HL-60/S4 (cell line): ENCODE measurements around the gene SLC9C1.

Source experiments
- in situ Hi-C: fragments of 300-500 bp; cut with MboI; formaldehyde crosslinking; loops from 2 replicates; pipeline ENCODE4 v1.14.3; 2022; ENCODE audit warnings: low sequenced_read_pairs

SLC9C1 gene

DNA sequence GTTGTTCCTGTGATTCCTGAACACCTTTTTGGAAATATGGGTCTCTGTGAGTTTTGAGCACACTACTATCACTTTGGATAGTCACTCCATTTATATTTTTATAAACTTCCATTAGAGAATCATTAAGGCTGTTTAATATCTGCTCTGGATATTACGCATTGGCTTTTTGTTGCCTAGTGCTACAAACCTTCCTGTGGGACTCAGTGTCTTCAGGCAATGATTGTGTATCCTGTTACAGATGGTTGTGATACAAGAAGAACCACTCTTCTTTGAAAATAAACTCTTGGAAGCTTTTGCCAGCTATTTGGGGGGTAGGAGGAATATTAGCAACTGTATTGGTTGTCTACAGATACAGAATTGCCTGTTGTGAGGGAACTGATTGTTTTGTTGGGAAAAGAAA lies 176.6 kb downstream of the SLC9C1 start:
- in situ Hi-C loops, result loop anchor here (25.0 kb wide), 1 partner anchor 170 kb away; the partner anchor contains the start of gene SLC9C1

DNA sequence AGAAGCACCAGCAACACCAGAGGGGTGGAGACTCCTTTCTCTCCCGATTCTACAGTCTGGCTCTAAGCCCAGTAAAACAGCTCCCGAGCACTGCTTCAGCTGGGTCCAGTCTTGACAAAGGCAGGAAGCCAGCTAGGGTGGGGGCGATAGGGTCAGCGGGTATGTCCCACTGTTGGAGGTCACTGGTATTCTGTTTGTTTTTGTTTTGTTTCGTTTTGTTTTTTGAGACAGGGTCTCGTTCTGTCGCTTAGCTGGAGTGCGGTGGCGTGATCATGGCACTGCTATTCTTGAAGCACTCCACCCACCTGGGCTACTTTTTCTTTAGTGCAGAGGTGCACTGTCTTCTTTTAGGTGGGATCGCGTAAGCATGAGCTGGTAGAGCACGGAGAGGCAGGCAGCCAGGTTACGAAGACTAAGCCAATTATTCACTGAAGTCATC lies 177.2 kb downstream of the SLC9C1 start:
- in situ Hi-C loops, result loop anchor here (25.0 kb wide), 1 partner anchor 171 kb away; the partner anchor contains the start of gene SLC9C1

DNA sequence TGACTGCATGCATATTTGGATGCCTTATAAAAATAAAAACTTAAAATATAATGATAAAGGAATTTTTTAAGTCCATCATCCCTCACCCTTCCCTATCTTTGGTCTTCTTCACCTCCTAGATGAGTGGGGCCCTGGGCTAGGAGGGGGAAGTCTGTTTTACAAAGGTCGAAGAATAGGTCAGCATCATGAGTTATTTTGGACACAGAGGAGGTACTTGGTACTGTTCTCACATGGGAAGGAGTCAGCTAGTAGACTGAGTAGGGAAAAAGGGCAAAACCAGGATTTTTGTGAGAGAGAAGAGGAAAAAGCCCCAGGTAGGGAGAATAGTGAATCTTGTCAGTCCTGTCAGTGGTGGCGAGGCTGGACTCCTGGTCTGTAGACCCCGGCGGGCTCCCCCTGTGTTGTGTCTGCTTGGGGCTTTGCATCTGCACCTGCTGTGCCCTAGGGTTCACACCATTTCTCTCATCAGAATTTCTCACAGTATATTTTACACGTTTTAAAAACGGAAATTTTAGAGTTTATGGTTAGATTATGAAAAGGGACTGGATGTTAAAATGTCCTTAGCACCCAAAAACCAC lies 178.1 kb downstream of the SLC9C1 start:
- in situ Hi-C loops, result loop anchor here (25.0 kb wide), 1 partner anchor 171 kb away; the partner anchor contains the start of gene SLC9C1

DNA sequence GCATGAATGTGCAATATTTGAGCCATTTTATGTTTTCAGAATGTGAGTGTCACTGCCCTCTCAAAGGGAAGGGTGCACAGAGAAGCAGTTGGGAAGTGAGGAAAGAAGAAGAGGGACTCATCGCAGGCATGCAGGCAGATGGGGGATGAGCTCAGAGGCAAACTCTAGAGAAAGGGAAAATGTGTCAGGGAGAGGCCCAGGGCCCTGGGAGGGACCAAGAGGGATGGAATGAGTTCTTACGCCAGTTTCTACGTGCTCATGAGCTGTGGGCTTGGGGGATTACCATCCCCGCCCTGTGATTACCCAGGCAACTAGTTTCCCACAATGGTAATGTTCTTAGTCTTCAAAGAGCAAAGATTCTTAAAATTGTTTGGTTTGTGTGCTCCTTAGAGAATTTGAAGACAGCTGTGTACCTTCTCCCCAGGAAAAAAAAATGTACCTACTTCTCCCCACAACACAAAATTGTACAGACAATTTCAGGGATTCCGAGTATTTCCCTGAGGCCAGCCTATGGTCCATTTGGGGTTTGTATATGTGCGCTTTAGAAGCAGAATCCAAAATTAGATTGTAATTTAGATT lies 178.8 kb downstream of the SLC9C1 start:
- in situ Hi-C loops, result loop anchor here (25.0 kb wide), 1 partner anchor 172 kb away; the partner anchor contains the start of gene SLC9C1

DNA sequence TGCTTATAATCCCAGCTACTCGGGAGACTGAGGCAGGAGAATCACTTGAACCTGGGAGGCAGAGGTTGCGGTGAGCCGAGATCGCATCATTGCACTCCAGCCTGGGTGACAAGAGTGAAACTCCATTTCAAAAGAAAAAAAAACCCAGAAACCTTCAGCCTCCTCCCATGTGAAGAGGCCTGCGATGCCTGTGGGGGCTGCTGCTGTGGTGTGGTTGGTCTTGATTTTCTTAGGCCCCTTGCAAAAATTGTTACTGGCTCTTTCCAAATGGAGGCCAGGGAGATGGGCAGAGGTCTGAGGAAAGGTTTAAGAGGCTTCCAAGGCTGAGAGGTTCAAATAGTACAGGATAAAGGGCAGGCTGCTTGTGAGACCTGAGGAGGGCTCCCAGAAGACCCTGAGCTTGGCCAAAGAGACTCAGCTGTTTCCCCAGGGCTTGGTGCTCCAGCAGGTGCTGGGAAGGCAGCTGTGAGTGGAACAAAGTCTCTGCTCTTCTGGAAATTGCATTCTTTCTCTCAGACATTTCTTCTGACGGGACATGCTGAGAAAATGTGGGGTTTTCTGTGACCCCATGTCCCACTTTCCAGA lies 179.3 kb downstream of the SLC9C1 start:
- in situ Hi-C loops, result loop anchor here (25.0 kb wide), 1 partner anchor 173 kb away; the partner anchor contains the start of gene SLC9C1

DNA sequence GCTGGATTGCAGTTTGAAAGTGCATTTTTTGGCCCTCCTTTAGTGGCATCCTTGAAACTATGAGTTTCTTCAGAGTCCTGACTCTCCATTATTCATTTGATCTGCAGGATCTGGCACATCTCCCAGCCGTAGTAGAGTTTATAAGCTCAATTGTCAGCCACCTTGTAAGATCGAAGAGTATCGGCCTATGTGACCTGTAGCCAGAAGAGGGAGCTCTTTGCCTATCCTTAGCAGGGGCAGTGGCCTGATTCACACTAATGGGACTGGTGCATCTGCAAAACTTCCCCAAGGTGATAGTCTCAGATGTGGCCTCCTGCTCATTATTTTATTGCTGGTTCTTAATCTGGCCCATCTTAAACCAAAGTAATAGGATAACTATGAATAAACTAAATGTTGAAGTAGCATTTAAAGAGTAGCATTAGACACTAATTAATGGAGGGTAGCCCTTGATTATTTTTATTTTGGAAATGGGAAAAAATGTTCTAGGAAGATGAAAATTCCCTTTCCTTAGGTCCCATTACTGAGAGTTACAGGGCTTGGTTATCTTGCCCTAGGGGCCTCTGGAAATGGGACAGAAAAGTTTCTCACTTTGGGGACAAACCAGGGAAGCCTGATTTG lies 182.1 kb downstream of the SLC9C1 start:
- in situ Hi-C loops, result loop anchor here (25.0 kb wide), 1 partner anchor 175 kb away; the partner anchor contains the start of gene SLC9C1

DNA sequence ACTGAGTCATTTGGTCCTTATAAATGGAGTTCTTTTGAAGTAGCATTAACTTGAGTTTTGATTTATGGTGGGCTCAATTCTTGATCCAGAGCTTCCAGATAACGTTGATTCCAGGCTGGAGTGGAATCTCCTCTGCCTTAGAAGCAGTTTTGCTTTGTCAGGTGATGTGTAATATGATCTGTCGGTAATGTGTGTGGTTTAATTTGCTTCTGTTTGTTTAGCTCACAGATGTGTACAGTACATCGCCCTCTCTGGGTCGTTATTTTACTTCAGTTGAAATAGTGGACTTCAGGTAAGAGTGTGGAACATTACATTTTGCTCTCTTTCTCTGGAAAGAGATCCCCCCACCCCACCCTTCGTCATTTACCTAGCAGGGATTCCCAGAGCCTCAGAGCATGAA lies 184.7 kb downstream of the SLC9C1 start:
- in situ Hi-C loops, result loop anchor here (25.0 kb wide), 1 partner anchor 178 kb away; the partner anchor contains the start of gene SLC9C1

DNA sequence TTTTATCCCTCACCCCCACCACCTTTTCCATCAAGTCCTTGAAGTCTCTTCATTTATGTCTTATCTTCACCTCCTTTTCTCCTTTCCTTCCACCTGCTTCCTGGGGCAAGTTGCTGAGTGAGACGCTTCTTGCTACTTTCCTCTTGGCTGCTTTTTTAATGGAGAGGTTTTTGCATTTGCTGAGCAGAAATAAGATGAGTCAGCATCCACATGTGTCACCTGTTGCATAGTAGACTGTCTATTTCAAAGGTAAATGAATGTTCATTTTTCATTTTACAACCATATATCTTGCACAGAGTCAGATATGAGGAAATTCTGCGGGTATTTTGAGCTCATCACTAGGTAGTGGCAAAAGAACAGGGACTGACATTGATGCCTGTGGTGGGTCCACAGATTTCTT lies 189.2 kb downstream of the SLC9C1 start:
- in situ Hi-C loops, result loop anchor here (25.0 kb wide), 1 partner anchor 183 kb away; the partner anchor contains the start of gene SLC9C1

DNA sequence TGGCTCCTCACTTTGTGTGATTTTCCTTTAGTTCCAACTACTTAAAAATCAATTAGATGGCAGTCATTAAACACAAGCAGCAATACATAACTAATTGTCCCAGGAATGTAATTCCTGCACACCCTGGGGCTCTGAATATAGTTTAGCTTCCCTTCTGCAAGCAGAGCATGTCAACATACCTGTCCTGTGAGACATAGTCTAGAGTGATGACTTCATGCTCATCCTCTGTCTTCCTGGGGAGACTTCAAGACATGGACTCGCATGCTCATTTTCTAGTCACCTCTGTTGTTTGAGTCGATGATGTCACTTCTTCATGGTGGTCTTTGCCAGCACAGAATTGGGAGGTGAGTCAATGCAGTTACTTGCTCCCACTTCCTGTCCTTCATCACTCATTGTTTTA lies 192.1 kb downstream of the SLC9C1 start:
- in situ Hi-C loops, result loop anchor here (25.0 kb wide), 1 partner anchor 185 kb away; the partner anchor contains the start of gene SLC9C1

DNA sequence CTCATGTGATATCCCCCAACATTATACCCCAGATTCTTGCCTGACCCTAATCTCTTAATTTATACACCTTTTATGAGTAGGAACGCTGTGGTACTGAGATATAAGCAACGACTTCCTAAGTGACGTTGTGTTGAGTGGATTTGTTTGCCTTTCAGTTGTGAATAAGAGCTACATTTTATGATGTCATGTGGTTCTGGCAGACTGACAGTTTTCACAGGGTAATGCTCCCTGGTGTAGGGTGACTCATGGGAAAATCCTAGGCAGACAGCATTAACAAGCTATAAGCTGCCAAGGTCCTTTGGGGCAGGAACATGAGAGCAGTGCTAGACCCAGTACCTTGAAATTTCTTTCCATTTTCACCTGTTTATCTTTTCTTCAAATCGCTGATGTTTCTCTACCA lies 196.6 kb downstream of the SLC9C1 start:
- in situ Hi-C loops, result no loop called here

DNA sequence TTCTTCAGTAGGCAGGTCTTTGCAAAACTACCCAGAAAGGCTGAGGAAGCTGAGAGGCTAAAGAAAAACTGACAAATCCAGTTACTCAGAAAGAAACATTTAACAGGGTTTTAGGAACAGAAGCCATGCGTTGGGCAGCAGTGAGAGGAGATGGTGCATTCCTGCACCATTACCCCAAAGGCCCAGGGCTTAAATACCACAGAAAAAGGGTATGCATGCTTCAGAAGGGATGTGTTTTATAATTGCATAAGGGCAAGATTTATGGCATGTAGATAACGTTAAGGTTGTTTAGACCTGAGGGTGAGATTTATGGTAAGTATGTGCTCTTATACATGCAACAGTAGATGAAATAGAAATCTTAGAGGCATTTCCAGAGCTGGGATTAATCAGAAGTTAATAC lies 197.8 kb downstream of the SLC9C1 start:
- in situ Hi-C loops, result no loop called here

DNA sequence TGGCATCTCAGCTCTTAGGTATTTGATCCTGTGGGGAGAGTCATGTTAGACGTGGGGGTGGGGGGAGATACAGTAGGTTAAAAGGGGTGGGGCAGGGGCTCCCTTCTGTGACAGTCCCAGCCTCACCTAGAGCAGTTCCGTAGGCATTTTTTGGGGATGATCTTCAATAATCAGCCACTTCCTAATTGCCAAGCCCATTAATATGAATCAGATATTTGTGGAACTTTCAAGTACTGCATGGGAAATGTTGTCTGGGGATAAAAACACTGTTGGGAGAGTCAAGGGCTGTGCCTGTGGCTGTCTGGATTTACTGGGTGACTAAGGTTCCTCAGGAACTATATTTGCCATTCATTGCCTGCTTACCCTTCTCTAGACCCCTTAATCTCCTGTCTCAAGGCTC lies 198.3 kb downstream of the SLC9C1 start:
- in situ Hi-C loops, result no loop called here

DNA sequence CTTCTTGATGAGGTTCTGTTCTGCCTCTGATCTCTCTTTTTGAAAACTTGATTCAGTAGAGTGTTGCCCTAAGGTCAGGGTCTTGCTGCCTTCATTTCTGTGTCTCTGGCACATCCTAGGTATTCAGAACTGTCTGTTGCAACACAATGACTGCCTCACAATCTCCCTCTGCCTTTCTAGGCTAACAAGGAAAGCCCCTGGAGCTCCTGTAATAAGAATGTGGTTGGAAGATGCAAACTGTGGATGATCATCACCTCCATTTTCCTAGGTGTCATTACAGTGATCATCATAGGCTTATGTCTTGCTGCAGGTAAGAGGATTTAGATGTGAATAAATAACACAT lies 200.9 kb downstream of the SLC9C1 start:
- in situ Hi-C loops, result no loop called here

DNA sequence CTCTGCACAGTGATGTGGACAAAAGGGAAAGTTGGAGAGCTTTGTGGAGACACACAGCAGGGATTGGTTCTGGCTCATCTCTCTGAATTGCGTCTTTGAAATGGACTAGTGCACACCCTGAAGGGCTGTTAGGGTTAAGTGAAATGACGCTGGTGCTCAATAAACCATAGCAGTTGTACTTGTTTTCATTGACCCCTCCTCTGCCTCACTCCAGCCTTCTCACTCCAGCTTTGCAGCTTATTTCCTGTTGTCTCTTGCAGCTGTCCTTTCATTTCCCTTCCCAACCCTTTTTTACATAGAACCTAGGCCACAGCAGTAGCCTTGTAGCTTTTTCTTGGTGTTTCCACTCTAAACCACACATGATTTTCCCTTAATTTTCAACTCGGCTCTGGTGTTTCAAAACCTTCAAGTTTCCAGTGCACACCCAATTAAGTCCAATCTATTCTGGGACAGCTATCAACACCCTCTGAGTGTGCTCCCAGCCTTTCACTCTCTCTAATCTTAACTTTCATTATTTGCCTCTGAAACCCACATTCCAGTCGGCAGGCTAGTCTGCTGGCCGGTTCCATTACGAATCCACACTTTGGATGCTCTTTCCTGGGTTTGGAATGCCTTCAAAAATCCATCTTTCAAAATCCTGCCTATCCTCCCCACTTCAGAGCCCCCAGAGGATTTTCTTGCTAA lies 201.4 kb downstream of the SLC9C1 start:
- in situ Hi-C loops, result no loop called here

DNA sequence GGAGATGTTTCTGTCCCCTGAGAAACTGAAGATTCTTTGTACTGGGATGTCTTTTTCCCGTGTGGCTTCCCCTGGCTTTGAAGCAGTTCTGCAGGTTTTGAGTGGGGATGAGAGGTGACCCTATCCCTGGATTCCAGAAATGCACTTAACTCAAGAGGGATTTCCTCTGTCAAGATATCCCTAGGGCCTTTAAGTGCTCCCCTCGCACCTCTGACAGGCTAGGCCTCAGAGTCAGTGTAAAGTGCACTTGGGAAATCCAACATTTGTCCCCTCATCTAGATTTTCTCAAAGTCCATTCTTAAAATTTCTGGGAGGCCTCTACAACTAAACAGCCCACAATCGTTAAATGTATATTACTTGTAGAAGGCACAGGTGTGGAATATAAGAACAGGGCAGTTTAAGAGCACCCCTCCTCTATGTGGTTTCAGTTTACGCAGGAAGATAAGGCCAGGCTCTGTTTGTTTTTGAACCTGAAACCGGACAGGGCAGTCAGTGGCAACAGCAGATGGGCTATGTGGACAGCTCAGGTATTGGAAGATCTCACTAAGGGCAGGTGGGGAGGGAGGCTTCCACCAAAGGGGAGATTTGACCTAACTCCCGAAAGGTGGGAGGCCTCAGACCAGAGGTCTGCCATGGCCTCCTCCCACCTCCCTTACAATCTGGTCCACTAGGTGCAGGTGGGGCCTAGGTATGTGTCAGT lies 203.0 kb downstream of the SLC9C1 start:
- in situ Hi-C loops, result no loop called here
